ENCODE data around the gene FAM53C. TPM values are rescaled to one million over a fixed set of nuclear protein-coding genes. Genes with fewer than 3 reads are reported as not detected.
"Not testable (repeated sequence)": the region's sequence is repeated elsewhere in the genome, so short reads cannot be mapped to it uniquely, and the experiment has no call there.

FAM53C gene
- total RNA-seq, 1 donor, result 46.6 TPM

DNA sequence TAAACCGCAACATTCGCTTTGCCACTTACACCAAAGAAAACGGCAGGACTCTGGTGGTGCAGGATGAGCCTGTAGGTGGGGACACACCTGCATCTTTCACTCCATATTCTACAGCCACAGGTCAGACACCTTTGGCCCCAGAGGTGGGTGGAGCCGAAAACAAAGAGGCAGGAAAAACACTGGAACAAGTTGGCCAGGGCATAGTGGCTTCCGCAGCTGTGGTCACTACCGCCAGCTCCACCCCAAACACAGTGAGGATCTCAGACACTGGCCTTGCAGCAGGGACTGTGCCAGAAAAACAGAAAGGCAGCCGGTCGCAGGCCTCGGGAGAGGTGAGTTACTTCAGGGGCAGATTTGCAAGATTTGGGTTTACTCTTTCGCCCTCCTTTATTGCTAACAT lies 48.2 kb downstream of the FAM53C start:
- TF ChIP-seq, protein P1, sequence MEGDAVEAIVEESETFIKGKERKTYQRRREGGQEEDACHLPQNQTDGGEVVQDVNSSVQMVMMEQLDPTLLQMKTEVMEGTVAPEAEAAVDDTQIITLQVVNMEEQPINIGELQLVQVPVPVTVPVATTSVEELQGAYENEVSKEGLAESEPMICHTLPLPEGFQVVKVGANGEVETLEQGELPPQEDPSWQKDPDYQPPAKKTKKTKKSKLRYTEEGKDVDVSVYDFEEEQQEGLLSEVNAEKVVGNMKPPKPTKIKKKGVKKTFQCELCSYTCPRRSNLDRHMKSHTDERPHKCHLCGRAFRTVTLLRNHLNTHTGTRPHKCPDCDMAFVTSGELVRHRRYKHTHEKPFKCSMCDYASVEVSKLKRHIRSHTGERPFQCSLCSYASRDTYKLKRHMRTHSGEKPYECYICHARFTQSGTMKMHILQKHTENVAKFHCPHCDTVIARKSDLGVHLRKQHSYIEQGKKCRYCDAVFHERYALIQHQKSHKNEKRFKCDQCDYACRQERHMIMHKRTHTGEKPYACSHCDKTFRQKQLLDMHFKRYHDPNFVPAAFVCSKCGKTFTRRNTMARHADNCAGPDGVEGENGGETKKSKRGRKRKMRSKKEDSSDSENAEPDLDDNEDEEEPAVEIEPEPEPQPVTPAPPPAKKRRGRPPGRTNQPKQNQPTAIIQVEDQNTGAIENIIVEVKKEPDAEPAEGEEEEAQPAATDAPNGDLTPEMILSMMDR (IDR thresholded peaks at IDR 0.05; ENCODE audit: insufficient read depth, low read depth, low read length), result no peak
- DNase-seq (ENCODE audit: low read depth), result no peak
- no peak overlapping the region for H3K4me3 ChIP-seq (ENCODE audit: low read depth, low read length)

- no peak overlapping the region for H3K4me3 ChIP-seq (ENCODE audit: low read depth, low read length)
- TF ChIP-seq, protein P1 (IDR thresholded peaks at IDR 0.05; ENCODE audit: insufficient read depth, low read depth, low read length), result no peak
- no peak for DNase-seq (ENCODE audit: low read depth)
These were observed 51.3 kb downstream of the FAM53C start for GRCh38 chr5:138389332-138389731.

DNA sequence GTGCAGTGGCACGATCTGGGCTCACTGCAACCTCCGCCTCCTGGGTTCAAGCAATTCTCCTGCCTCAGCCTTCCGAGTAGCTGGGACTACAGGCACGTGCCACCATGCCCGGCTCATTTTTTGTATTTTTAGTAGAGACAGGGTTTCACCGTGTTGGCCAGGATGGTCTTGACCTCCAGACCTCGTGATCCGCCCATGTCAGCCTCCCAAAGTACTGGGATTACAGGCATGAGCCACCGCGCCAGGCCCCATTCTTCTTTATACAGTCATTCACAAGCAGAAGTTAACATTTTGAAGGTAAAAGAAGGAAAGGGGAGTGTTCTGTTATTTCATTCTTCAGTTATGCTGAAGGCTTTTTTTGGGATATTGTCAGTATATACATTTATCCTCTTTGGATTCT lies 51.8 kb downstream of the FAM53C start:
- H3K4me3 ChIP-seq (ENCODE audit: low read depth, low read length); DNase-seq (ENCODE audit: low read depth): not testable (repeated sequence)

DNA sequence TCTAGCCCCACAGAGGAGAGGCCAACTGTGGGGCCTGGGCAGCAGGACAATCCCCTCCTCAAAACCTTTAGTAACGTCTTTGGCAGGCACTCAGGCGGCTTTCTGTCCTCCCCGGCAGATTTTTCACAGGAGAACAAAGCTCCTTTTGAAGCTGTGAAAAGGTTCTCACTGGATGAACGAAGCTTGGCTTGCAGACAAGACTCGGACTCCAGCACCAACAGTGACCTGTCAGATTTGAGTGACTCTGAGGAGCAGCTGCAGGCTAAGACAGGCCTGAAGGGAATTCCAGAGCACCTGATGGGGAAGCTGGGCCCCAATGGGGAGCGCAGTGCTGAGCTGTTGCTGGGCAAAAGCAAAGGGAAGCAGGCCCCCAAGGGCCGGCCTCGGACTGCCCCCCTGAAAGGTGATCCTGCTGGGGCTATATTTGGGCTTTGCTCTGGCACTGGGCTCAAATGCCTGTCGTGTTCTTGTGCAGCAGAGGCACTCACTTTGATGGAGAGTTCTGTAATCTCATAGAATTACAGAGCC lies 53.9 kb downstream of the FAM53C start:
- no peak for DNase-seq (ENCODE audit: low read depth)
- H3K4me3 ChIP-seq (ENCODE audit: low read depth, low read length), result no peak overlapping the region
- TF ChIP-seq, protein P1 (IDR thresholded peaks at IDR 0.05; ENCODE audit: insufficient read depth, low read depth, low read length), result no peak

Other genes starting within 250 kb of the FAM53C start
- 1.3 and 2.2 TPM in 2 replicates for gene NME5, start 198.8 kb upstream of the FAM53C start, total RNA-seq
- gene BRD8, start 159.6 kb upstream of the FAM53C start, total RNA-seq, result 30.0 and 63.9 TPM in 2 replicates
- 30.6 and 60.0 TPM in 2 replicates for gene KIF20A, start 159.2 kb upstream of the FAM53C start, total RNA-seq
- 25.4 and 40.2 TPM in 2 replicates for gene CDC23, start 124.9 kb upstream of the FAM53C start, total RNA-seq
- not detected in 2 replicates for gene GFRA3, start 63.6 kb upstream of the FAM53C start, total RNA-seq
- 4.8 and 6.9 TPM in 2 replicates for gene CDC25C, start 6.5 kb upstream of the FAM53C start, total RNA-seq
- 45.1 and 51.4 TPM in 2 replicates for gene KDM3B, start 14.4 kb downstream of the FAM53C start, total RNA-seq
- gene REEP2, start 100.8 kb downstream of the FAM53C start, total RNA-seq, result 13.0 and 16.4 TPM in 2 replicates
- gene EGR1, start 127.2 kb downstream of the FAM53C start, total RNA-seq, result 3.5 and 6.1 TPM in 2 replicates
- gene ETF1, start 205.0 kb downstream of the FAM53C start, total RNA-seq, result 126 and 160 TPM in 2 replicates
- 334 and 336 TPM in 2 replicates for gene HSPA9, start 237.1 kb downstream of the FAM53C start, total RNA-seq